HG03439 (cell line): ENCODE measurements around the gene TRAPPC12.
"Not testable (repeated sequence)": the region's sequence is repeated elsewhere in the genome, so short reads cannot be mapped to it uniquely, and the experiment has no call there.

Experiments used
- ATAC-seq: cut with Tn5 transposase; IDR thresholded peaks from one replicate; pipeline ENCODE4 v1.9.1; 2021; ENCODE audit warnings: mild to moderate bottlenecking, moderate library complexity; ENCODE audit not compliant: unreplicated experiment

Gene TRAPPC12

GRCh38 chr2:3451926-3452671 lies 72.6 kb downstream of the TRAPPC12 start:
- ATAC-seq: no peak

GRCh38 chr2:3453190-3453999 lies 73.9 kb downstream of the TRAPPC12 start:
- ATAC-seq: no peak

- ATAC-seq: not testable (repeated sequence)
Measured at GRCh38 chr2:3454005-3454404, 74.5 kb downstream of the TRAPPC12 start.

GRCh38 chr2:3454802-3455201 lies 75.3 kb downstream of the TRAPPC12 start:
- ATAC-seq: no peak

GRCh38 chr2:3456125-3456524 lies 76.6 kb downstream of the TRAPPC12 start:
- no peak for ATAC-seq

GRCh38 chr2:3457524-3458395 lies 78.3 kb downstream of the TRAPPC12 start:
- ATAC-seq: no peak

GRCh38 chr2:3458396-3459184 lies 79.1 kb downstream of the TRAPPC12 start:
- no peak for ATAC-seq

GRCh38 chr2:3459185-3460015 lies 79.9 kb downstream of the TRAPPC12 start:
- no peak for ATAC-seq

- ATAC-seq: no peak
Measured at GRCh38 chr2:3460156-3460555, 80.7 kb downstream of the TRAPPC12 start.

- no peak for ATAC-seq
Measured at GRCh38 chr2:3460831-3461800, 81.6 kb downstream of the TRAPPC12 start.

GRCh38 chr2:3461801-3462492 lies 82.5 kb downstream of the TRAPPC12 start:
- peak; percentile 70 for ATAC-seq

GRCh38 chr2:3462493-3463104 lies 83.1 kb downstream of the TRAPPC12 start:
- ATAC-seq: no peak

- ATAC-seq: no peak
Measured at GRCh38 chr2:3463186-3463835, 83.8 kb downstream of the TRAPPC12 start.

- ATAC-seq: no peak
Measured at GRCh38 chr2:3463944-3464343, 84.5 kb downstream of the TRAPPC12 start.

GRCh38 chr2:3464401-3465005 lies 85.0 kb downstream of the TRAPPC12 start:
- no peak for ATAC-seq

GRCh38 chr2:3465328-3465727 lies 85.8 kb downstream of the TRAPPC12 start:
- no peak for ATAC-seq
